Measurements from ENCODE around the gene ASCC1. TPM values are rescaled to one million over a fixed set of nuclear protein-coding genes. Genes with fewer than 3 reads are reported as not detected.

ASCC1 gene
- total and polyA plus RNA-seq, 2 experiments from 2014 or later, result 13.7 to 37.2 TPM

- H3K36me3 Mint-ChIP-seq (ENCODE audit: low read depth), result no peaks in the 10 kb centered on the region
- no peak for TF ChIP-seq ZNF114 (CRISPR knock-in tag; IDR thresholded peaks at IDR 0.05)
- no peak for TF ChIP-seq REST (IDR thresholded peaks at IDR 0.05; ENCODE audit: unreplicated experiment)
- no peak for TF ChIP-seq CREB1 (CRISPR knock-in tag; IDR thresholded peaks at IDR 0.05; ENCODE audit: low read depth)
- TF ChIP-seq EZH2phosphoT487 (IDR thresholded peaks at IDR 0.05; ENCODE audit: unreplicated experiment), result no peak
- peak; percentile 61 for TF ChIP-seq POLR2AphosphoS5 (IDR thresholded peaks at IDR 0.05; ENCODE audit: low read depth)
- TF ChIP-seq EZH2 (IDR thresholded peaks at IDR 0.05; ENCODE audit: low read depth, unreplicated experiment), result no peak
- TF ChIP-seq, protein P1, sequence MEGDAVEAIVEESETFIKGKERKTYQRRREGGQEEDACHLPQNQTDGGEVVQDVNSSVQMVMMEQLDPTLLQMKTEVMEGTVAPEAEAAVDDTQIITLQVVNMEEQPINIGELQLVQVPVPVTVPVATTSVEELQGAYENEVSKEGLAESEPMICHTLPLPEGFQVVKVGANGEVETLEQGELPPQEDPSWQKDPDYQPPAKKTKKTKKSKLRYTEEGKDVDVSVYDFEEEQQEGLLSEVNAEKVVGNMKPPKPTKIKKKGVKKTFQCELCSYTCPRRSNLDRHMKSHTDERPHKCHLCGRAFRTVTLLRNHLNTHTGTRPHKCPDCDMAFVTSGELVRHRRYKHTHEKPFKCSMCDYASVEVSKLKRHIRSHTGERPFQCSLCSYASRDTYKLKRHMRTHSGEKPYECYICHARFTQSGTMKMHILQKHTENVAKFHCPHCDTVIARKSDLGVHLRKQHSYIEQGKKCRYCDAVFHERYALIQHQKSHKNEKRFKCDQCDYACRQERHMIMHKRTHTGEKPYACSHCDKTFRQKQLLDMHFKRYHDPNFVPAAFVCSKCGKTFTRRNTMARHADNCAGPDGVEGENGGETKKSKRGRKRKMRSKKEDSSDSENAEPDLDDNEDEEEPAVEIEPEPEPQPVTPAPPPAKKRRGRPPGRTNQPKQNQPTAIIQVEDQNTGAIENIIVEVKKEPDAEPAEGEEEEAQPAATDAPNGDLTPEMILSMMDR (conservative IDR thresholded peaks at IDR 0.05; ENCODE audit: low read depth in 2 of 2), result peak in 1 of 2 experiments; percentile 34; a peak in 2 of 4 replicates
- no peak for TF ChIP-seq NANOG (IDR thresholded peaks at IDR 0.05; ENCODE audit: borderline replicate concordance)
- no peak for TF ChIP-seq JUNB (IDR thresholded peaks at IDR 0.05; ENCODE audit: unreplicated experiment)
- TF ChIP-seq, protein P2, sequence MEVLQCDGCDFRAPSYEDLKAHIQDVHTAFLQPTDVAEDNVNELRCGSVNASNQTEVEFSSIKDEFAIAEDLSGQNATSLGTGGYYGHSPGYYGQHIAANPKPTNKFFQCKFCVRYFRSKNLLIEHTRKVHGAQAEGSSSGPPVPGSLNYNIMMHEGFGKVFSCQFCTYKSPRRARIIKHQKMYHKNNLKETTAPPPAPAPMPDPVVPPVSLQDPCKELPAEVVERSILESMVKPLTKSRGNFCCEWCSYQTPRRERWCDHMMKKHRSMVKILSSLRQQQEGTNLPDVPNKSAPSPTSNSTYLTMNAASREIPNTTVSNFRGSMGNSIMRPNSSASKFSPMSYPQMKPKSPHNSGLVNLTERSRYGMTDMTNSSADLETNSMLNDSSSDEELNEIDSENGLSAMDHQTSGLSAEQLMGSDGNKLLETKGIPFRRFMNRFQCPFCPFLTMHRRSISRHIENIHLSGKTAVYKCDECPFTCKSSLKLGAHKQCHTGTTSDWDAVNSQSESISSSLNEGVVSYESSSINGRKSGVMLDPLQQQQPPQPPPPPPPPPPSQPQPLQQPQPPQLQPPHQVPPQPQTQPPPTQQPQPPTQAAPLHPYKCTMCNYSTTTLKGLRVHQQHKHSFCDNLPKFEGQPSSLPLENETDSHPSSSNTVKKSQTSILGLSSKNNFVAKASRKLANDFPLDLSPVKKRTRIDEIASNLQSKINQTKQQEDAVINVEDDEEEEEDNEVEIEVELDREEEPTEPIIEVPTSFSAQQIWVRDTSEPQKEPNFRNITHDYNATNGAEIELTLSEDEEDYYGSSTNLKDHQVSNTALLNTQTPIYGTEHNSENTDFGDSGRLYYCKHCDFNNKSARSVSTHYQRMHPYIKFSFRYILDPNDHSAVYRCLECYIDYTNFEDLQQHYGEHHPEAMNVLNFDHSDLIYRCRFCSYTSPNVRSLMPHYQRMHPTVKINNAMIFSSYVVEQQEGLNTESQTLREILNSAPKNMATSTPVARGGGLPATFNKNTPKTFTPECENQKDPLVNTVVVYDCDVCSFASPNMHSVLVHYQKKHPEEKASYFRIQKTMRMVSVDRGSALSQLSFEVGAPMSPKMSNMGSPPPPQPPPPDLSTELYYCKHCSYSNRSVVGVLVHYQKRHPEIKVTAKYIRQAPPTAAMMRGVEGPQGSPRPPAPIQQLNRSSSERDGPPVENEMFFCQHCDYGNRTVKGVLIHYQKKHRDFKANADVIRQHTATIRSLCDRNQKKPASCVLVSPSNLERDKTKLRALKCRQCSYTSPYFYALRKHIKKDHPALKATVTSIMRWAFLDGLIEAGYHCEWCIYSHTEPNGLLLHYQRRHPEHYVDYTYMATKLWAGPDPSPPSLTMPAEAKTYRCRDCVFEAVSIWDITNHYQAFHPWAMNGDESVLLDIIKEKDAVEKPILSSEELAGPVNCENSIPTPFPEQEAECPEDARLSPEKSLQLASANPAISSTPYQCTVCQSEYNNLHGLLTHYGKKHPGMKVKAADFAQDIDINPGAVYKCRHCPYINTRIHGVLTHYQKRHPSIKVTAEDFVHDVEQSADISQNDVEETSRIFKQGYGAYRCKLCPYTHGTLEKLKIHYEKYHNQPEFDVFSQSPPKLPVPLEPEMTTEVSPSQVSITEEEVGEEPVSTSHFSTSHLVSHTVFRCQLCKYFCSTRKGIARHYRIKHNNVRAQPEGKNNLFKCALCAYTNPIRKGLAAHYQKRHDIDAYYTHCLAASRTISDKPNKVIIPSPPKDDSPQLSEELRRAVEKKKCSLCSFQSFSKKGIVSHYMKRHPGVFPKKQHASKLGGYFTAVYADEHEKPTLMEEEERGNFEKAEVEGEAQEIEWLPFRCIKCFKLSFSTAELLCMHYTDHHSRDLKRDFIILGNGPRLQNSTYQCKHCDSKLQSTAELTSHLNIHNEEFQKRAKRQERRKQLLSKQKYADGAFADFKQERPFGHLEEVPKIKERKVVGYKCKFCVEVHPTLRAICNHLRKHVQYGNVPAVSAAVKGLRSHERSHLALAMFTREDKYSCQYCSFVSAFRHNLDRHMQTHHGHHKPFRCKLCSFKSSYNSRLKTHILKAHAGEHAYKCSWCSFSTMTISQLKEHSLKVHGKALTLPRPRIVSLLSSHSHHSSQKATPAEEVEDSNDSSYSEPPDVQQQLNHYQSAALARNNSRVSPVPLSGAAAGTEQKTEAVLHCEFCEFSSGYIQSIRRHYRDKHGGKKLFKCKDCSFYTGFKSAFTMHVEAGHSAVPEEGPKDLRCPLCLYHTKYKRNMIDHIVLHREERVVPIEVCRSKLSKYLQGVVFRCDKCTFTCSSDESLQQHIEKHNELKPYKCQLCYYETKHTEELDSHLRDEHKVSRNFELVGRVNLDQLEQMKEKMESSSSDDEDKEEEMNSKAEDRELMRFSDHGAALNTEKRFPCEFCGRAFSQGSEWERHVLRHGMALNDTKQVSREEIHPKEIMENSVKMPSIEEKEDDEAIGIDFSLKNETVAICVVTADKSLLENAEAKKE (CRISPR knock-in tag; IDR thresholded peaks at IDR 0.05), result no peak
- TF ChIP-seq, protein P3, sequence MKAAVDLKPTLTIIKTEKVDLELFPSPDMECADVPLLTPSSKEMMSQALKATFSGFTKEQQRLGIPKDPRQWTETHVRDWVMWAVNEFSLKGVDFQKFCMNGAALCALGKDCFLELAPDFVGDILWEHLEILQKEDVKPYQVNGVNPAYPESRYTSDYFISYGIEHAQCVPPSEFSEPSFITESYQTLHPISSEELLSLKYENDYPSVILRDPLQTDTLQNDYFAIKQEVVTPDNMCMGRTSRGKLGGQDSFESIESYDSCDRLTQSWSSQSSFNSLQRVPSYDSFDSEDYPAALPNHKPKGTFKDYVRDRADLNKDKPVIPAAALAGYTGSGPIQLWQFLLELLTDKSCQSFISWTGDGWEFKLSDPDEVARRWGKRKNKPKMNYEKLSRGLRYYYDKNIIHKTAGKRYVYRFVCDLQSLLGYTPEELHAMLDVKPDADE (IDR thresholded peaks at IDR 0.05), result 0 out of 2 replicates have a peak, but pooled peaks have one; percentile 28
- no peak for TF ChIP-seq STAT1 (IDR thresholded peaks at IDR 0.05; ENCODE audit: unreplicated experiment)
- no peak for TF ChIP-seq ZNF331 (CRISPR knock-in tag; IDR thresholded peaks at IDR 0.05; ENCODE audit: low read depth)
- Histone ChIP-seq H3K27me3 (ENCODE audit: insufficient read depth) (no peaks in the 10 kb centered on the region), H3K4me1 (ENCODE audit: insufficient read depth) (peaks cover 20% of the 10 kb centered on the region), H3K4me2 (peak overlapping the region; percentile 82), H3K36me3 (ENCODE audit: insufficient read depth) (no peaks in the 10 kb centered on the region), H3F3A (replicated peaks; ENCODE audit: low read depth) (peaks cover 9% of the 10 kb centered on the region), H3K79me2 (replicated peaks; ENCODE audit: insufficient read depth) (no peaks in the 10 kb centered on the region), H3K27ac (ENCODE audit: low read depth) (peak overlapping the region; percentile 95), H2AFZ (peak overlapping the region; percentile 99), H3K9me2 (ENCODE audit: insufficient read depth) (no peaks in the 10 kb centered on the region), H4K20me1 (replicated peaks; ENCODE audit: insufficient read depth) (no peaks in the 10 kb centered on the region), H3K4me3 (peak overlapping the region; percentile 43)
- H3K27me3 Mint-ChIP-seq (ENCODE audit: insufficient read depth, low read depth, poor library complexity), result peaks cover 15% of the 10 kb centered on the region
- peak overlapping the region; percentile 97 for H3K27ac Mint-ChIP-seq
- H3K4me3 Mint-ChIP-seq, result peak overlapping the region; percentile 65
- peaks cover 34% of the 10 kb centered on the region for H3K4me1 Mint-ChIP-seq
- DNase-seq (ENCODE audit: low spot score) (peak; percentile 87), ATAC-seq (peak; percentile 93)
- no peaks in the 10 kb centered on the region for H3K9me3 Mint-ChIP-seq
Observed at GRCh38 chr10:72254813-72255568, 38.9 kb upstream of the ASCC1 start.

Data from GM23338 (cell line).